Measurements from ENCODE around the gene APOBEC4.

The APOBEC4 gene

GRCh38 chr1:183597656-183598347 lies 55.3 kb downstream of the APOBEC4 start:
- no peak for DNase-seq

- DNase-seq = no peak
Observed at GRCh38 chr1:183596500-183596899, 56.6 kb downstream of the APOBEC4 start.
